Activated T-cell treated with anti-CD3 and anti-CD28 coated beads, Interleukin-2, amount 50 U/mL, for 4 hours (primary cell): ENCODE data around the gene MLLT1. TPM values are rescaled to one million over a fixed set of nuclear protein-coding genes. Genes with fewer than 3 reads are reported as not detected.

Source experiments
- ATAC-seq, 2 donors: fragments of 200-7000 bp; cut with Tn5 transposase; one replicate each; pipeline ENCODE4 v1.10.0; 2021
- DNase-seq: peaks from one replicate; pipeline ENCODE4 v3.0.0-alpha.2; 2020
- H3K27me3 Mint-ChIP-seq: one replicate; pipeline ENCODE4 v1.8.0; 2021; ENCODE audit warnings: low read depth, mixed read lengths
- H3K36me3 Mint-ChIP-seq: one replicate; pipeline ENCODE4 v1.8.0; 2022; ENCODE audit warnings: mixed read lengths; ENCODE audit not compliant: insufficient read depth
- H3K4me1 Mint-ChIP-seq: one replicate; pipeline ENCODE4 v1.8.0; 2021; ENCODE audit warnings: low read depth, mixed read lengths
- H3K4me3 Mint-ChIP-seq: one replicate; pipeline ENCODE4 v1.8.0; 2021; ENCODE audit warnings: mild to moderate bottlenecking, moderate library complexity, mixed read lengths
- H3K9me3 Mint-ChIP-seq: one replicate; pipeline ENCODE4 v1.8.0; 2021; ENCODE audit warnings: mixed read lengths
- total RNA-seq, 3 donors: library from RNA; stranded (reverse); gene quantifications; one replicate each; pipeline ENCODE4 v1.2.1, GENCODE V29; 2021

The MLLT1 gene
- total RNA-seq, 3 donors from 2014 or later = 105 to 118 (median 109) TPM

GRCh38 chr19:6270822-6271221 is 9.0 kb downstream of the MLLT1 start:
- Mint-ChIP-seq H3K4me3 (peak overlapping the region; percentile 38), H3K36me3 (peaks cover 17% of the 10 kb centered on the region), H3K9me3 (no peaks in the 10 kb centered on the region), H3K27me3 (no peaks in the 10 kb centered on the region), H3K4me1 (peaks cover 28% of the 10 kb centered on the region)
- ATAC-seq (no peak), DNase-seq (no peak)

- H3K9me3 Mint-ChIP-seq = no peaks in the 10 kb centered on the region
- no peak overlapping the region for H3K4me3 Mint-ChIP-seq
- DNase-seq (no peak), ATAC-seq (no peak)
- peaks cover 24% of the 10 kb centered on the region for H3K4me1 Mint-ChIP-seq
- no peaks in the 10 kb centered on the region for H3K27me3 Mint-ChIP-seq
- peaks cover 17% of the 10 kb centered on the region for H3K36me3 Mint-ChIP-seq
Measured at GRCh38 chr19:6270076-6270745, 9.6 kb downstream of the MLLT1 start.

GRCh38 chr19:6269101-6269886 is 10.5 kb downstream of the MLLT1 start:
- H3K4me3 Mint-ChIP-seq = no peak overlapping the region
- no peak for DNase-seq
- peaks cover 23% of the 10 kb centered on the region for H3K4me1 Mint-ChIP-seq
- no peak for ATAC-seq
- no peaks in the 10 kb centered on the region for H3K27me3 Mint-ChIP-seq
- peaks cover 17% of the 10 kb centered on the region for H3K36me3 Mint-ChIP-seq
- no peaks in the 10 kb centered on the region for H3K9me3 Mint-ChIP-seq

- H3K9me3 Mint-ChIP-seq = no peaks in the 10 kb centered on the region
- H3K27me3 Mint-ChIP-seq = no peaks in the 10 kb centered on the region
- no peak for DNase-seq
- ATAC-seq = no peak
- peaks cover 16% of the 10 kb centered on the region for H3K4me1 Mint-ChIP-seq
- no peak overlapping the region for H3K4me3 Mint-ChIP-seq
- peaks cover 18% of the 10 kb centered on the region for H3K36me3 Mint-ChIP-seq
Measured at GRCh38 chr19:6268382-6268771, 11.4 kb downstream of the MLLT1 start.

- no peak overlapping the region for H3K4me3 Mint-ChIP-seq
- DNase-seq (no peak), ATAC-seq (no peak)
- H3K36me3 Mint-ChIP-seq = peaks cover 19% of the 10 kb centered on the region
- H3K27me3 Mint-ChIP-seq = no peaks in the 10 kb centered on the region
- no peaks in the 10 kb centered on the region for H3K9me3 Mint-ChIP-seq
- peaks cover 16% of the 10 kb centered on the region for H3K4me1 Mint-ChIP-seq
Measured at GRCh38 chr19:6267552-6268381, 12.0 kb downstream of the MLLT1 start.

GRCh38 chr19:6264803-6265202 is 15.0 kb downstream of the MLLT1 start:
- Mint-ChIP-seq H3K4me3 (no peak overlapping the region), H3K36me3 (peaks cover 18% of the 10 kb centered on the region), H3K4me1 (peaks cover 18% of the 10 kb centered on the region), H3K9me3 (no peaks in the 10 kb centered on the region), H3K27me3 (no peaks in the 10 kb centered on the region)
- DNase-seq (no peak), ATAC-seq (no peak)

- no peak overlapping the region for H3K4me3 Mint-ChIP-seq
- ATAC-seq = no peak
- DNase-seq = no peak
- H3K36me3 Mint-ChIP-seq = peaks cover 19% of the 10 kb centered on the region
- H3K27me3 Mint-ChIP-seq = no peaks in the 10 kb centered on the region
- H3K9me3 Mint-ChIP-seq = no peaks in the 10 kb centered on the region
- peaks cover 18% of the 10 kb centered on the region for H3K4me1 Mint-ChIP-seq
Measured at GRCh38 chr19:6263735-6264444, 15.9 kb downstream of the MLLT1 start.

DNA sequence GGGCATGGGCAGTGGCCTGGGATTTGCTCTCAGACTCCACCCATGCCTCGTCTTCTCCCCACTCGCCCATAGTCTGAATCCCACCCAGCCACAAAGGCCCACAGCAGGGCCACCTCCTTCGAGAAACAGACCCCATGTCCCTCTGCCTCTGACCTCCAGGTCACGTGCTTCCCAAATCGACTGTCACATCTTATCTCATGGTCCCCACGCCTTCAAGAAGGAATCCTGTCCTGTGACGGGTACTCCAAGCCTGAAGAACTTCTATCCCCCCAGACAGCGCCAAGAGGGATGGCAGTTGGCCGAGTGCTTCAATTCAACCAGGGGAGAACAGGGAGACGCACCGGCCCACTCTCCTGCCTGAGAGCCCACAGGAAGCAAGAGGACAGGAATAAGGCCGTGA is 16.5 kb downstream of the MLLT1 start:
- no peaks in the 10 kb centered on the region for H3K27me3 Mint-ChIP-seq
- no peak for ATAC-seq
- no peaks in the 10 kb centered on the region for H3K9me3 Mint-ChIP-seq
- DNase-seq = no peak
- H3K4me3 Mint-ChIP-seq = no peak overlapping the region
- H3K36me3 Mint-ChIP-seq = peaks cover 22% of the 10 kb centered on the region
- peaks cover 19% of the 10 kb centered on the region for H3K4me1 Mint-ChIP-seq

DNA sequence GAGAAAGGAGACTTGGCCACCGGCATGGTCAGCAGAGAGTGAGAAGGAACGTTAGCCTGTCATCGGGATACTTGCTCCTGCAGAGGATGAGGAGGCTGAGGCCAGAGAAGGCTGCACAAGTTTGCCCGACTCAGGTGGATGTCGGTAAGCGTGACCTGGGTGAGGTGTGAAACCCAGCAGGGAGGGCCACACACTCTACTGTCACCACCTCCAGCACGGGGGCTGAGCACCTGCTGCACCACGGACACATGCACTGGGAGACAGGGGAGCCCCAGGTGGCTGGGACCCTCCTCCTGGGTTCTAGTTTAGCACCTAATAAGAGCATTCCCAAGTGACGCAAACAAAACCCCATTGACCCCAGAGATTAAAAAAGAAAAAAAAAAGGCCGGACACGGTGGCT is 17.3 kb downstream of the MLLT1 start:
- H3K27me3 Mint-ChIP-seq = no peaks in the 10 kb centered on the region
- peaks cover 26% of the 10 kb centered on the region for H3K4me1 Mint-ChIP-seq
- ATAC-seq (no peak), DNase-seq (no peak)
- H3K9me3 Mint-ChIP-seq = no peaks in the 10 kb centered on the region
- peaks cover 23% of the 10 kb centered on the region for H3K36me3 Mint-ChIP-seq
- no peak overlapping the region for H3K4me3 Mint-ChIP-seq

- no peaks in the 10 kb centered on the region for H3K27me3 Mint-ChIP-seq
- peaks cover 25% of the 10 kb centered on the region for H3K36me3 Mint-ChIP-seq
Measured at GRCh38 chr19:6261883-6262282, 17.9 kb downstream of the MLLT1 start.

DNA sequence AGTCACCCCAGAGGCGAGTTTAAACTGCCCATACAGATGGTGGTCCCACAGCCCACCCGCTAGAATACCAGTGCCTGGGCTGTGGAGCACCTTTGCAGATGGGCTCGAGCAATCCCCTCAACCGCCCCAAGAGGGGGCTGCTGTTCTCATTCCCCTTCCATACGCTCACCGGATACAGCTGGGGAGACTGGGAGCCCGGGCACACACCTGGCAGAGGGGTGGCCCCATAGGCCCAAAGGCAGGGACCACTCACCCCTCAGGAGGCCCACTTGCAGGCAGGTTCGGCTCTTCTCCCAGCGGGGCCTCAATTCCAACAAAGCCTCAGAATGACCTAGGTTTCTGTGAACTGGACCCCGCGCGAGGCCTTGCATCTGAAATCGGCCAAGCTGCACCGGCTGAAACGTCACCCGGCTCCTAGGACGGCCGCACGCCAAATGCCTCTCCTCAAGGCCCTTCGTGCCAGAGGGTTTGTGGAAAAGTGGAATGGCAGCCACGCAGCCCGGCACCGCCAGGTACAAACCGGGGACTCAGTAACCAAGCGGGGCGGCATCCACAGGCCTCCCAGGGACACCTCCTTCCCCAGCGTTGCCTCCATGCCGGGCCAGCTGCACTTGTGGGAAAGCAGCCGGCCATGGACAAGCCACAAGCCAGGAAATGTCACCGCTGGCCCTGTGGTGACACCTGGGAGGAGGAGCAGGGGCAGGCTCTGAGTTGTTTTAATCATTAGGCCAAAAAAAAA is 18.7 kb downstream of the MLLT1 start:
- ATAC-seq (peak; percentile 66 to 75), DNase-seq (peak; percentile 25)
- Mint-ChIP-seq H3K4me1 (peaks cover 30% of the 10 kb centered on the region), H3K36me3 (peaks cover 25% of the 10 kb centered on the region), H3K27me3 (no peaks in the 10 kb centered on the region), H3K9me3 (no peaks in the 10 kb centered on the region), H3K4me3 (no peak overlapping the region)

More at GRCh38 chr19:6261883-6262282, 17.9 kb downstream of the MLLT1 start:
- Mint-ChIP-seq H3K4me1 (peaks cover 30% of the 10 kb centered on the region), H3K4me3 (no peak overlapping the region), H3K9me3 (no peaks in the 10 kb centered on the region)
- ATAC-seq = no peak
- no peak for DNase-seq

- H3K36me3 Mint-ChIP-seq = peaks cover 25% of the 10 kb centered on the region
- peaks cover 31% of the 10 kb centered on the region for H3K4me1 Mint-ChIP-seq
- H3K27me3 Mint-ChIP-seq = no peaks in the 10 kb centered on the region
- H3K4me3 Mint-ChIP-seq = no peak overlapping the region
- DNase-seq (no peak), ATAC-seq (no peak)
- no peaks in the 10 kb centered on the region for H3K9me3 Mint-ChIP-seq
Measured at GRCh38 chr19:6260376-6260775, 19.4 kb downstream of the MLLT1 start.

DNA sequence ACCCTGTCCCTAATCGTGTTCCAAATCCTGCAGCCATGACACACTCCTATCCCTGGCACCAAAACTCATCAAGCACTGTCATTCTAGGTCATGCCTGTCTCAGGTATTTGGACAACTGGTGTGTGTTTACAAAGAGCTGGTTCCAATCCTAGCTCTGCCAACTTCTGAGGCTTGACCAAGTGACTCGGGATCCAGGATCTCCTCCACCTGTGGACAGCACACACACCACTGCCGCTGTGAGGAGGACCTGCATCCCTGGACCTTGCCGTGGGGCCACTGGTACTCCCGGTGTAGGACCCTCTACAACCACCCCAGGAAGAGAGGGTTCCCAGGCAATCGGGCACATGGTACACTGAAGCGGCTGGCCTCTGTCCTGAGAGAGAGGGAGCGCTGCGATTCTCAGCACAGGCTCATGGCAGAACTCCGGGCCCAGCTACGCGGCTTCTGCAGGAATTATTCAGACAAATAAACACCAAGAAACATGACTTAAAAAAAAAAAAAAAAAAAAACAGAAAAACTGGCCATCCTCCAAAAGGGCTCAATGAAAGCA is 20.4 kb downstream of the MLLT1 start:
- peaks cover 25% of the 10 kb centered on the region for H3K36me3 Mint-ChIP-seq
- peaks cover 31% of the 10 kb centered on the region for H3K4me1 Mint-ChIP-seq
- ATAC-seq = no peak
- no peaks in the 10 kb centered on the region for H3K27me3 Mint-ChIP-seq
- no peak overlapping the region for H3K4me3 Mint-ChIP-seq
- H3K9me3 Mint-ChIP-seq = no peaks in the 10 kb centered on the region
- DNase-seq = no peak
